ENCODE data around the gene PLEKHG7.
"Not testable (repeated sequence)": the region's sequence is repeated elsewhere in the genome, so short reads cannot be mapped to it uniquely, and the experiment has no call there.

Gene PLEKHG7

GRCh38 chr12:92702754-92703679 is at the start of gene PLEKHG7:
PLEKHG7 (plus strand) TSS chr12:92702989; CDS start chr12:92706632, 3,643 bp downstream.
- peak; percentile 14 for DNase-seq (ENCODE audit: low read depth, low spot score)

GRCh38 chr12:92654256-92654655 is 48.5 kb upstream of the PLEKHG7 start:
- not testable (repeated sequence) for H3K27ac ChIP-seq; DNase-seq (ENCODE audit: low read depth, low spot score)

More at GRCh38 chr12:92702754-92703679, at the start of gene PLEKHG7:
- no peak within 1 kb of the TSS for H3K27ac ChIP-seq

- DNase-seq (ENCODE audit: low read depth, low spot score) = no peak
- no peak overlapping the region for H3K27ac ChIP-seq
These were observed 47.9 kb upstream of the PLEKHG7 start for GRCh38 chr12:92654929-92655328.

GRCh38 chr12:92656911-92657310 is 45.9 kb upstream of the PLEKHG7 start:
- H3K27ac ChIP-seq = no peak overlapping the region
- DNase-seq (ENCODE audit: low read depth, low spot score) = no peak

- DNase-seq (ENCODE audit: low read depth, low spot score) = no peak
- no peak overlapping the region for H3K27ac ChIP-seq
These were observed 45.0 kb upstream of the PLEKHG7 start for GRCh38 chr12:92657770-92658169.

GRCh38 chr12:92658611-92659010 is 44.2 kb upstream of the PLEKHG7 start:
- no peak overlapping the region for H3K27ac ChIP-seq
- no peak for DNase-seq (ENCODE audit: low read depth, low spot score)

- H3K27ac ChIP-seq = no peak overlapping the region
- DNase-seq (ENCODE audit: low read depth, low spot score) = no peak
These were observed 41.5 kb upstream of the PLEKHG7 start for GRCh38 chr12:92661269-92661668.

- H3K27ac ChIP-seq = no peak overlapping the region
- DNase-seq (ENCODE audit: low read depth, low spot score) = no peak
These were observed 37.3 kb upstream of the PLEKHG7 start for GRCh38 chr12:92665496-92665895.

- no peak overlapping the region for H3K27ac ChIP-seq
- DNase-seq (ENCODE audit: low read depth, low spot score) = no peak
These were observed 34.0 kb upstream of the PLEKHG7 start for GRCh38 chr12:92668739-92669138.

GRCh38 chr12:92671524-92671923 is 31.3 kb upstream of the PLEKHG7 start:
- H3K27ac ChIP-seq; DNase-seq (ENCODE audit: low read depth, low spot score): not testable (repeated sequence)

GRCh38 chr12:92673756-92674155 is 29.0 kb upstream of the PLEKHG7 start:
- H3K27ac ChIP-seq = no peak overlapping the region
- no peak for DNase-seq (ENCODE audit: low read depth, low spot score)

- H3K27ac ChIP-seq = no peak overlapping the region
- DNase-seq (ENCODE audit: low read depth, low spot score) = no peak
These were observed 28.3 kb upstream of the PLEKHG7 start for GRCh38 chr12:92674500-92674899.

- H3K27ac ChIP-seq = peak overlapping the region; percentile 24
- peak; percentile 54 for DNase-seq (ENCODE audit: low read depth, low spot score)
These were observed 27.5 kb upstream of the PLEKHG7 start for GRCh38 chr12:92675092-92675865.

- no peak for DNase-seq (ENCODE audit: low read depth, low spot score)
These were observed 26.1 kb upstream of the PLEKHG7 start for GRCh38 chr12:92676710-92677109.

GRCh38 chr12:92690601-92691000 is 12.2 kb upstream of the PLEKHG7 start:
- no peak for DNase-seq (ENCODE audit: low read depth, low spot score)
- no peak overlapping the region for H3K27ac ChIP-seq

More at GRCh38 chr12:92676710-92677109, 26.1 kb upstream of the PLEKHG7 start:
- no peak overlapping the region for H3K27ac ChIP-seq

- DNase-seq (ENCODE audit: low read depth, low spot score) = no peak
- no peak overlapping the region for H3K27ac ChIP-seq
These were observed 7.7 kb upstream of the PLEKHG7 start for GRCh38 chr12:92695056-92695455.

GRCh38 chr12:92695577-92695976 is 7.2 kb upstream of the PLEKHG7 start:
- H3K27ac ChIP-seq = no peak overlapping the region
- DNase-seq (ENCODE audit: low read depth, low spot score) = no peak

- H3K27ac ChIP-seq = no peak overlapping the region
- DNase-seq (ENCODE audit: low read depth, low spot score) = no peak
These were observed 6.6 kb upstream of the PLEKHG7 start for GRCh38 chr12:92696216-92696615.

- DNase-seq (ENCODE audit: low read depth, low spot score) = no peak
- H3K27ac ChIP-seq = no peak overlapping the region
These were observed 4.3 kb upstream of the PLEKHG7 start for GRCh38 chr12:92698474-92698873.

GRCh38 chr12:92701441-92701840 is 1.3 kb upstream of the PLEKHG7 start:
- H3K27ac ChIP-seq = no peak overlapping the region
- DNase-seq (ENCODE audit: low read depth, low spot score) = no peak

GRCh38 chr12:92703786-92704185 is 997 bp downstream of the PLEKHG7 start:
- H3K27ac ChIP-seq = no peak overlapping the region
- no peak for DNase-seq (ENCODE audit: low read depth, low spot score)
